ENCODE measurements around the gene NAA60. TPM values are rescaled to one million over a fixed set of nuclear protein-coding genes. Genes with fewer than 3 reads are reported as not detected.

The NAA60 gene
- polyA plus RNA-seq, 1 donor (not counting 4 experiments of a cell fraction or from before 2014, with no cell fraction given): 30.3 TPM

GRCh38 chr16:3460121-3460520, 16.6 kb downstream of the NAA60 start:
- Histone ChIP-seq H3K9me3 (ENCODE audit: control insufficient read depth, low read depth, low read length) (no peaks in the 10 kb centered on the region), H3K27ac (ENCODE audit: control insufficient read depth, insufficient read depth, low read length) (no peak overlapping the region), H3K9me1 (ENCODE audit: control insufficient read depth, extremely low read depth, insufficient read depth, low read length) (no peaks in the 10 kb centered on the region), H3K4me2 (ENCODE audit: control insufficient read depth, extremely low read depth, insufficient read depth, low read depth, low read length) (no peak overlapping the region), H3K36me3 (ENCODE audit: control insufficient read depth in 2 of 2, extremely low read depth in 1 of 2, insufficient read depth in 2 of 2, low read length in 2 of 2) (no peaks in the 10 kb centered on the region), H4K20me1 (ENCODE audit: control insufficient read depth, extremely low read depth, insufficient read depth, low read length) (peaks cover 10% of the 10 kb centered on the region), H3K9ac (ENCODE audit: control insufficient read depth, extremely low read depth, insufficient read depth, low read length) (no peak overlapping the region), H3K4me3 (ENCODE audit: control insufficient read depth in 2 of 3, extremely low read depth in 1 of 3, insufficient read depth in 2 of 3, low read depth in 1 of 3, low read length in 3 of 3) (no peak overlapping the region), H3K4me1 (ENCODE audit: control insufficient read depth, extremely low read depth, insufficient read depth, low read length) (peaks cover 16% of the 10 kb centered on the region), H2AFZ (ENCODE audit: control insufficient read depth, low read length) (no peak overlapping the region), H3K79me2 (ENCODE audit: control insufficient read depth, insufficient read depth, low read length) (peaks cover 67% of the 10 kb centered on the region), H3K27me3 (ENCODE audit: control insufficient read depth, extremely low read depth, insufficient read depth, low read length) (no peaks in the 10 kb centered on the region)
- no peak for TF ChIP-seq EZH2 (IDR thresholded peaks at IDR 0.05; ENCODE audit: low read length)
- no peak for TF ChIP-seq CTCF (optimal IDR thresholded peaks at IDR 0.05 in 1 of 3, IDR thresholded peaks at IDR 0.05 in 1 of 3, conservative IDR thresholded peaks at IDR 0.05 in 1 of 3; ENCODE audit: extremely low read depth in 1 of 3, insufficient read depth in 2 of 3, low read length in 3 of 3)
- no peak for FAIRE-seq
- DNase-seq (ENCODE audit: low read depth, low spot score): no peak
- dilution Hi-C loops (cut with MboI; ENCODE audit: extremely low pct_ligation_motif_present, low sequenced_read_pairs): no loop called here

DNA sequence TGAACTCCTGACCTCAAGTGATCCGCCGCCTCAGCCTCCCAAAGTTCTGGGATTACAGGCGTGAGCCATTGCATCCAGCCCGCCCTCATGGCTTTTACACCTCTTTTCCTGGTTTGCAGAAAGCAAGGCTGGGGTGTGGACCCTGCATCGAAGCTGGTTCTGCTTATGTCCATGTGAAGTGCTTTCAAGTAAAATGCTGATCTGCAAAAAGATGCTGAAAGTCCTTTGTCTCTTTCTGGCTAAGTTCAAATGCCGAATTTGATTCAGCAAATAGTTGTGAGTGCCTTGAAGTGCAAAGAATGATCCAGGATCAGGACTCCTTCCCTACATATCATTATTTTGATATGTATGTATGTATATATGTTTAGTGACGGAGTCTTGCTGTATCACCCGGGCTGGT, 17.1 kb downstream of the NAA60 start:
- peaks cover 10% of the 10 kb centered on the region for H4K20me1 ChIP-seq (ENCODE audit: control insufficient read depth, extremely low read depth, insufficient read depth, low read length)
- H3K9me1 ChIP-seq (ENCODE audit: control insufficient read depth, extremely low read depth, insufficient read depth, low read length): no peaks in the 10 kb centered on the region
- dilution Hi-C loops (cut with MboI; ENCODE audit: extremely low pct_ligation_motif_present, low sequenced_read_pairs): no loop called here
- peaks cover 16% of the 10 kb centered on the region for H3K4me1 ChIP-seq (ENCODE audit: control insufficient read depth, extremely low read depth, insufficient read depth, low read length)
- TF ChIP-seq CTCF (optimal IDR thresholded peaks at IDR 0.05 in 1 of 3, IDR thresholded peaks at IDR 0.05 in 1 of 3, conservative IDR thresholded peaks at IDR 0.05 in 1 of 3; ENCODE audit: extremely low read depth in 1 of 3, insufficient read depth in 2 of 3, low read length in 3 of 3): no peak
- no peak for TF ChIP-seq EZH2 (IDR thresholded peaks at IDR 0.05; ENCODE audit: low read length)
- H2AFZ ChIP-seq (ENCODE audit: control insufficient read depth, low read length): no peak overlapping the region
- H3K36me3 ChIP-seq (ENCODE audit: control insufficient read depth in 2 of 2, extremely low read depth in 1 of 2, insufficient read depth in 2 of 2, low read length in 2 of 2): no peaks in the 10 kb centered on the region
- FAIRE-seq (no peak), DNase-seq (ENCODE audit: low read depth, low spot score) (no peak)
- no peaks in the 10 kb centered on the region for H3K27me3 ChIP-seq (ENCODE audit: control insufficient read depth, extremely low read depth, insufficient read depth, low read length)
- H3K27ac ChIP-seq (ENCODE audit: control insufficient read depth, insufficient read depth, low read length): no peak overlapping the region
- peaks cover 72% of the 10 kb centered on the region for H3K79me2 ChIP-seq (ENCODE audit: control insufficient read depth, insufficient read depth, low read length)
- no peak overlapping the region for H3K4me2 ChIP-seq (ENCODE audit: control insufficient read depth, extremely low read depth, insufficient read depth, low read depth, low read length)
- no peak overlapping the region for H3K4me3 ChIP-seq (ENCODE audit: control insufficient read depth in 2 of 3, extremely low read depth in 1 of 3, insufficient read depth in 2 of 3, low read depth in 1 of 3, low read length in 3 of 3)
- no peak overlapping the region for H3K9ac ChIP-seq (ENCODE audit: control insufficient read depth, extremely low read depth, insufficient read depth, low read length)
- H3K9me3 ChIP-seq (ENCODE audit: control insufficient read depth, low read depth, low read length): no peaks in the 10 kb centered on the region
